AG09319 (cell line): ENCODE measurements around the gene COL4A3.
"Not testable (repeated sequence)": the region's sequence is repeated elsewhere in the genome, so short reads cannot be mapped to it uniquely, and the experiment has no call there.

Experiments used
- DNase-seq: peaks from one replicate; pipeline ENCODE4 v3.0.0-alpha.2; 2010; ENCODE audit warnings: low read depth; ENCODE audit errors: extremely low read depth
- CTCF ChIP-seq: IDR thresholded peaks from 2 replicates; pipeline ENCODE4 v1.5.1; 2011; ENCODE audit warnings: low read depth, mild to moderate bottlenecking, inconsistent platforms, low read length, moderate library complexity

COL4A3 gene

GRCh38 chr2:227207573-227207972 is 43.1 kb downstream of the COL4A3 start:
- no peak for TF ChIP-seq CTCF
- no peak for DNase-seq

- no peak for TF ChIP-seq CTCF
- DNase-seq, result no peak
Measured at GRCh38 chr2:227214622-227215041, 50.2 kb downstream of the COL4A3 start.

- TF ChIP-seq CTCF, result no peak
- no peak for DNase-seq
Measured at GRCh38 chr2:227219312-227220105, 55.1 kb downstream of the COL4A3 start.

GRCh38 chr2:227221120-227221519 is 56.7 kb downstream of the COL4A3 start:
- TF ChIP-seq CTCF, result no peak
- no peak for DNase-seq

GRCh38 chr2:227222292-227222691 is 57.9 kb downstream of the COL4A3 start:
- DNase-seq, result no peak
- TF ChIP-seq CTCF, result no peak

GRCh38 chr2:227225641-227226040 is 61.2 kb downstream of the COL4A3 start:
- not testable (repeated sequence) for DNase-seq

GRCh38 chr2:227228061-227228667 is 63.7 kb downstream of the COL4A3 start:
- DNase-seq, result no peak
- no peak for TF ChIP-seq CTCF
